SW480 (cell line): ENCODE measurements around the gene AGPAT3.

Experiments used
- DNase-seq: peaks from one replicate; pipeline ENCODE4 v3.0.0-alpha.2; 2016; ENCODE audit warnings: low spot score

The AGPAT3 gene

GRCh38 chr21:44024257-44024656, 159.2 kb downstream of the AGPAT3 start:
- DNase-seq, result no peak

DNA sequence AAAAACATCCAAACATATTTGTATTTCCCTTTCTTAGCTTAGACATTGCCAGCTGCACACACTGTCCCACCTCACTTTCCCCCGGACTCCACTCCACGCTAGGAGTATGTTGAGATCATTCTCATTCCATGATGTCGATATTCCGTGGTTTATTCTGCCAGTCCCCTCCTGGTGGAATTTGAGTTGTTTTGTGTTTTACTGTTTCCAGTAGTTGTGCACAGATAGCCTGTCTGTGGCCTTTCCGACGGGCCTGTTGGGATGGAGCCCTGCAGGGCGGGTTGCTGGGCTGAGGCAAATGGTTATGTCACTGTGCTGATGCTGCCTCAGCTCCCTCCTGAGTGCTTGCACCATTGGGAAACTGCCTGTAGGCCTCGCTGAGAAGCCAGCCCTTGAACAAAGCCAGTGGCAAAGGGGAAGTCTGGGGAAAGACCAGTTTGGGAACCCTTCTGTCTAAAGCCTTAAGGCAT, 159.9 kb downstream of the AGPAT3 start:
- DNase-seq, result no peak

DNA sequence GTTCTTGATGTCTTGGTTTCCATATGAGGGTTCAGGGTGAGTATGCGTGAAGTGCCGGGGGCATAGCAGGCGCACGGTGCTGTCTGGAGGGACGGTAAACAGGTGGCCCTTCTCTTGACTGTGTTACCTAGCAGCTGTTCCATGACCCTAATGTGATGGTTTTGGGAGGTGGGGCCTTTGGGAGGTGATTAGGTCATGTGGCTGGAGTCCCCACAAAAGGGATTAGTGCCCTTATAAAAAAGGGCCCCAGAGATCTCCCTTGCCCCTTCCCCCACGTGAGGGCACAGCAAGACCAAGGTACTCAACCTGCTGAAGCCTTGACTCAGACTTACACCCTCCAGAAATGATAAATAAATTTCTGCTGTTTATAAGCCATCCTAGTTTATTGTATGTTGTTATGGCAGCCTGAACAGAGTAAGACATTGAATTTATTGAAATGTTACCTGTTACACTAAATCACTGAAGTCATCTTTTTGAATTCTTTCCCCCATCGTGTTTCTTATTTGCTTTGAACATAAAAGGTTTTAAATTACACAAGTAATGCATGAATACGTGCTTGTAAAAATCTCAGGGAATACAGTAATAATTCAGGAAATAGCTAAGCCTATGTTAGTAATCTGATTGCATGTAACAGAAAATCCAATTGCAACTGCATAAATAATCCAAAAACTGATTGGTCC, 162.7 kb downstream of the AGPAT3 start:
- no peak for DNase-seq

- DNase-seq, result no peak
These were observed 163.2 kb downstream of the AGPAT3 start for GRCh38 chr21:44028287-44028659.

DNA sequence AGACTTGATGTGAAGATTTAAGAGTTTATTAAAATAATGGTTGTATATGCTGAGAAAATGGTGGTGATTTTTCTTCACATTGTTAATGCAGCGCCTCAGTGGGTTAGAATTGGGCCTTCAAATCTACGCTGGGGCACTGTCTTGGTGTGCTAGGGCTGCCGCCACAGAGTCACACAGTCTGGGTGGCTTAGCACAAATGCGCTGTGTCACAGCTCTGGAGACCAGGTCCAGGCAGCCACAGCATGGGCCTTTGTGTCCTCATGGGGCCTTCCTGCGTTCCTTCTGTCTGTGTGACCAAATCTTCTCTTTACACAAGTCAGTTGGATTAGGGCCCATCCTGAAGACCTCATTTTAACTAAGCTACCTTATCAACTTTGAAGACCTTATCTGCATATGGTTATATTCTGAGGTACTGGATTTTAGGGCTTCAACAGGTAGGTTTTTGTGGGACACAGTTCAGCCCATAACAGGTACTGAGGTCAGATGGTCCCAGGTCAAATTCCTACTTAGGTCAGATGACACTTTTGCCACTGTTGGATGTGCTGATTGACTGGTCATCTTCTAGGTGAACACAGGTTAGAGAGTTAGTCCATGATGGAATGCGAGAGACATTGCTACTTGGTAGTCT, 164.6 kb downstream of the AGPAT3 start:
- DNase-seq, result no peak

- DNase-seq, result no peak
These were observed 170.2 kb downstream of the AGPAT3 start for GRCh38 chr21:44035244-44035643.
